Colonic mucosa (tissue), 4 donors: ENCODE measurements around the gene DNAJC27. TPM values are rescaled to one million over a fixed set of nuclear protein-coding genes. Genes with fewer than 3 reads are reported as not detected.

Experiments
- DNase-seq: peaks from one replicate; pipeline ENCODE4 v3.0.0-alpha.2; 2020
- H3K27ac ChIP-seq: fragments of 200-600 bp; one replicate; pipeline ENCODE4 v1.8.0; 2021
- H3K27me3 ChIP-seq: fragments of 200-600 bp; one replicate; pipeline ENCODE4 v1.8.0; 2021
- H3K36me3 ChIP-seq: fragments of 200-600 bp; one replicate; pipeline ENCODE4 v1.8.0; 2021
- H3K4me1 ChIP-seq: fragments of 200-600 bp; one replicate; pipeline ENCODE4 v1.8.0; 2021; ENCODE audit warnings: mild to moderate bottlenecking
- H3K4me3 ChIP-seq: fragments of 200-600 bp; one replicate; pipeline ENCODE4 v1.8.0; 2021
- H3K9ac ChIP-seq, 2 donors: one replicate each; pipeline ENCODE4 v1.7.0; 2013; ENCODE audit warnings: control low read depth in 2 of 2, low read depth in 2 of 2, low read length in 2 of 2
- H3K9me3 ChIP-seq: fragments of 200-600 bp; one replicate; pipeline ENCODE4 v1.8.0; 2021
- CTCF ChIP-seq: fragments of 200-600 bp; IDR thresholded peaks from one replicate; pipeline ENCODE4 v1.8.0; 2022; ENCODE audit warnings: antibody characterized with exemption, mild to moderate bottlenecking
- intact Hi-C: fragments of 100-400 bp; cut with DNase I; formaldehyde crosslinking; loops from one replicate; pipeline ENCODE4 v1.14.1; 2022
- total RNA-seq, 2 donors: library from RNA; stranded (reverse); fragmentation: NEBNext Ultra II Directional in 1 of 2; extraction: Animal tissue kit (Norgen Biotek cat#: 25700) in 1 of 2; gene quantifications; one replicate each; pipeline ENCODE4 v1.2.1, GENCODE V29; 2021
- donor health status: healthy.
- donor health status: DM: no; HTN: no; CAD: no.
- donor health status: DM: no; HTN: no; CAD: no.

The DNAJC27 gene
- total RNA-seq, 2 donors from 2014 or later: 3.4 to 3.9 TPM

DNA sequence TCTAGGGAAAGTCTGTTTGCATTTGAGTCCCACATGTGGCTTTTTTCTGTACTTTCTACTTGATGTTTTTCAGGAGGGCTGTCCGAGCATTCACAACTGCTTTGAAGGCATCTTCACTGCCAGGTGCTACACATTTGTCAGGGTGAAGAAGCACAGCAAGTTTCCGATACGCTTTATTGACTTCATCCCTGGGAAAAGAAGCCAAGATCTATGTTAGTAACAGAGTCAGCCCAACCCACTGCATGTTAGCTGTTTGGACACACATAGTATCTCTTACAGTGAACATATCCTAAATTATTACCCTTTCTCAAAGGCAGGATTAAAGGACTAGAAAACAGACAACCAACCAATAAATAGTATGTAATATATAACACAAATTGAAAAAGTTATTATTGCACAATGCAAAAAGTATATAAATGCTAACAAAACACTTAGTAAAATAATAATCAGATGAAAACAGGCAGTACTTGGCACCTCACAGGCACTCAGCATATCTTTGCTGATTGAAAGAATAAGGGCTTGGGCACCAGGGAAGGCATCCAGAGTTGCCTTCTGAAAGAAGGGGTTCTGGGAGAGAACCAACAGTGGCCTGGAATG lies 24.1 kb downstream of the DNAJC27 start:
- intact Hi-C loops: no loop called here
- no peak overlapping the region for H3K9ac ChIP-seq
- no peak for TF ChIP-seq CTCF
- no peaks in the 10 kb centered on the region for H3K36me3 ChIP-seq
- DNase-seq: no peak
- H3K27ac ChIP-seq: no peak overlapping the region
- no peak overlapping the region for H3K4me3 ChIP-seq
- no peaks in the 10 kb centered on the region for H3K27me3 ChIP-seq
- no peaks in the 10 kb centered on the region for H3K4me1 ChIP-seq
- no peaks in the 10 kb centered on the region for H3K9me3 ChIP-seq

GRCh38 chr2:24945907-24946306 lies 25.8 kb downstream of the DNAJC27 start:
- H3K27me3 ChIP-seq: no peaks in the 10 kb centered on the region
- no peak for DNase-seq
- intact Hi-C loops: no loop called here

DNA sequence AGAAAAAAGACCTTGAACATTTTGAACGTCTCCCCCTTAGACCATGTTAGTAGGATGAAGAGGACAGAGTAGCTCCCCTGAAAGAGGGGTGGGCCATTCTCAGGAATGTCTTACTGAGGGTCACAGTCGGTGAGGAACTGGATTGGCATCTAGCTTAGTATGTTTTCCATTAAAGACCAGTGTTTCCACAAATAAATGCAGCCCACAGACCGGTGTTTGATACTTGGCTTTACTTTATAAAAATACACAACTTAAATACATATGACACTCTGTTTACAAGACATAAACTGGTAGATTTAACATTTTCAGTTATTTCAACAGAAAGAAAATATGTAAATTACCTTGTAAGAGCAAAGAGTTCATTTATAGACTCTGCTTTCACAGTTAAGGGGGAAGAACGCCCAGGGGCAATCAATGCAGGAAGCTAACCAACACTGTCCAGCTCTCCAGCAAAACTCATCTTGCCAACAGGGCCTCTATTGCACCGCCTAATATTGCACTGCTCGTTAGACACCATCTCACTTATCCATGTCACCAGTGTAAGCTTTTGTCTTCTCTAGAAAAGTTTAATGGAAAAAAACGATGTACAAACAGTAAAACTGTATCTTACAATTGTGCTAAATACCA lies 28.2 kb downstream of the DNAJC27 start:
- intact Hi-C loops: no loop called here
- no peak for DNase-seq
- no peak for TF ChIP-seq CTCF
- Histone ChIP-seq H3K9ac (no peak overlapping the region), H3K36me3 (no peaks in the 10 kb centered on the region), H3K27ac (no peak overlapping the region), H3K27me3 (no peaks in the 10 kb centered on the region), H3K9me3 (no peaks in the 10 kb centered on the region), H3K4me3 (no peak overlapping the region), H3K4me1 (no peaks in the 10 kb centered on the region)

More at GRCh38 chr2:24945907-24946306, 25.8 kb downstream of the DNAJC27 start:
- no peaks in the 10 kb centered on the region for H3K9me3 ChIP-seq
- no peaks in the 10 kb centered on the region for H3K4me1 ChIP-seq
- no peak overlapping the region for H3K9ac ChIP-seq
- H3K36me3 ChIP-seq: no peaks in the 10 kb centered on the region
- no peak overlapping the region for H3K27ac ChIP-seq
- no peak overlapping the region for H3K4me3 ChIP-seq
- no peak for TF ChIP-seq CTCF

- intact Hi-C loops: no loop called here
- Histone ChIP-seq H3K27me3 (no peaks in the 10 kb centered on the region), H3K9ac (no peak overlapping the region), H3K27ac (no peak overlapping the region), H3K9me3 (no peaks in the 10 kb centered on the region), H3K4me3 (no peak overlapping the region), H3K4me1 (no peaks in the 10 kb centered on the region), H3K36me3 (no peaks in the 10 kb centered on the region)
- no peak for TF ChIP-seq CTCF
- DNase-seq: no peak
Observed at GRCh38 chr2:24939353-24939752, 32.4 kb downstream of the DNAJC27 start.

DNA sequence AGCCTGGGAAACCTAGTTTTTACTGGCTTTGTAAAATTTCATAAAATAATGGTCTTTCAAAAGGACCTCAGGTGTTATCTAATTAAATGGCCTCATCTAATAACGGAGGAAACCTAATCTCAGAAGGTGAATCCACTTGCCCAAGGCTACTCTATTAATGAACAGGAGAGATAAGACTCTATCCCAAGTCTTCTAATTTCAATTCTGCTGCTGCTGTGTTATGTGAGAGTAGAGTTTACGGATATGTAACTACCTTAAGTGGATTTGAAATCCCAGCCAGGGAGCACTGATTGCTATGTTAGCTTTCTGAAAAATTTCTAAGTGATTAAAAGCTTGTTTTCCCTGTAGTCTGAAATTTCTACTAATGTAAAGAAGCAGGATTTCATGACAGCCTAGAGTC lies 34.5 kb downstream of the DNAJC27 start:
- H3K27me3 ChIP-seq: no peaks in the 10 kb centered on the region
- H3K36me3 ChIP-seq: no peaks in the 10 kb centered on the region
- H3K4me3 ChIP-seq: no peak overlapping the region
- no peak for TF ChIP-seq CTCF
- intact Hi-C loops: no loop called here
- DNase-seq: no peak
- no peak overlapping the region for H3K9ac ChIP-seq
- no peaks in the 10 kb centered on the region for H3K9me3 ChIP-seq
- H3K27ac ChIP-seq: no peak overlapping the region
- H3K4me1 ChIP-seq: no peaks in the 10 kb centered on the region
